Measurements from ENCODE around the gene TBC1D9.

The TBC1D9 gene

DNA sequence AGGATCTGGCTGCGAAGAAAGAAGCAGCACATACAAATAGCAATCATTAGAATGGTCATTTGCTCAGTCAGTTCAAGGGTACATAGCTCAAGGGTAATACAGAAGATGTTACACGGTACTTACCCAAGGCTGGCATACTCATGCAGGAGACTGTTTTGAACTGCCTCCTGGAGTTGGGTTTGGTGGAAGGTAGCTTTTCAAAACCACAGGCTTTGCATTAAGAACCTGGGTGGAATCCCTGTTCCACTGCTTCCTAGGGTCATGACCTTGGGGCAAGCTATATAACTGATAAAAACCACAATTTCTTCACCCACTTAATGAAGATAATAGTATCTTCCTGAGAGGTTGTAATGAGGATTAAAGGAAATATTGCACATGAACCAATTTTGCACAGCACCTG lies 36.5 kb downstream of the TBC1D9 start:
- DNase-seq: no peak

DNA sequence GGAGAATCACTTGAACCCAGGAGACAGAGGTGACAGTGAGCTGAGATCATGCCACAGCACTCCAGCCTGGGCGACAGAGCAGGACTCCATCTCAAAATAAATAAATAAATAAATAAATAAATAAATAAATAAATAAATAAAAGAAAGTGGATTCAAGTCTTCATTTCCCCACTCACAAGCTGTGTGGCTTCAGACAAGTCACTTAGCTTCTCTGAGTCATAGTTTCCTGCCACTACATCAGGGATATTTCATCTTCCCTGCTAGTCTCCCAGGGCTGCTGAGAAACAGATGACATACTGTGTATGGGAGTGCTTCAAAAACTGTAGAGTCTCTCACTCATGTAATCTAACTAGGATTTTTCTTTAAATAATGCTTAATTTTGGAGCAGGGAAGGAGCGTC lies 37.2 kb downstream of the TBC1D9 start:
- DNase-seq: no peak

DNA sequence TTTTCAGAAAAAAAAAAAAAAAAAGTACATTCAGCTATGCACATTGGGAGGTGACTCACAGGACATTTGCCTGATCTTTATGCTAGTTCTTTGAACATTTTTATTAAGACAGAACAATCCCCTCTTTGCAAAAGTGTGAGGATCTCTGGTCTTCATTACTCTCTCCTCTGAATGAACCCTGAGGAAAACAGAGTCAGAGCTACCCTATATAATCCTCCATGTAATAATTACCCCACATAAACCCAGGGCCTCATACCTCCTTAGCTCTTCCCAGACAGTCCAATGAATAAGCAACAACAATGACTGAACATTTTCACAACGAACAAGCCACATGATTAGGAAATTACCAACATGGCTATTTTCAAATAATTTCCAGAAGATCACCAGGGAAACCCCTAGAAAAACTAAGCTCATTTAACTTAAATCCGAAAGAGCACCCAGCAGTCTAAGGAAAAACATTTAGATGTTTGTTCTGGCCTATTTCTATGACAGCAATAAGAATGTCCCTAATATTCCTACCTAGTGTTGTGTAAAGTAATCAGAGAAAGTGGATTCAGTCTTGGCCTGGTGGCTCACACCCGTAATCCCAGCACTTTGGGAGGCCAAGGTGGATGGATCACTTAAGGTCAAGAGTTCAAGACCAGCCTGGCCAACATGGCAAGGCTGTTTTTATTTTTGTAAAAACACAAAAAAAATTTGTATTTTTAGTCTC lies 37.8 kb downstream of the TBC1D9 start:
- DNase-seq: no peak

DNA sequence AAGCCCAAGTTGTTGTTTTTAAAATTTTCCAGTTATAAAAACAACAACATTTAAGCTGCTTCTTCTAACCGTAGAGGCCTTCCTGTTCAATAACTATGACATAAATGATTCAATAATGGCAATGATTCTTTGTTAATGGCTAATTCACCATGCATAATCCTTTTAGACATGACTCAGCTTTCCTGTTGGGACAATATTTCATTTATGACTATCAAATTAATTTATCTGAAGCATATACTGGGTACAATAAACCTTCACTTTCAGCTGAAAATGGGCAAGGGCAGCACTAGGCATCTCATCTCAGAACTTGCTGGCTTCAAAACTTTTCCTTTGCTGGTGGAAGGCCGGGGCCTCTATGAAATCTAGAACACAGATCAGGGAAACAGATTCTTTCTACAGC lies 38.9 kb downstream of the TBC1D9 start:
- no peak for DNase-seq

DNA sequence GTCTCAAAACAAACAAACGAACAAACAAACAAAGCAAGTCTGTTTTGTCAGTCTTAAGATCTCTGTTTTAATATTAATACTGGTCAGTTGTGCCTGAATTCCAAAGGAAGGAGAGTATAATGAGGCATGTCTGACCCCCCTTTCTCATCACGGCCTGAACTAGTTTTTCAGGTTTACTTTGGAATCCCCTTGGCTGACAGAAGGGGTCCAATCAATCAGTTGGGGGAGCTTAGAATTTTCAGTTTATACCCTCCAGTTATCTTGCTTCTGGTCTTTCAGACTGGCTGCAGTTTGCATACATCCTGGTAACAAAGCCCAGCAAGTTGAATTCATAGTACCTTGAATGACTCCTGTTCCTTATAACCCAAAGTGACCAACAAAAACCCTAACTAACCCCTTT lies 41.1 kb downstream of the TBC1D9 start:
- no peak for DNase-seq

DNA sequence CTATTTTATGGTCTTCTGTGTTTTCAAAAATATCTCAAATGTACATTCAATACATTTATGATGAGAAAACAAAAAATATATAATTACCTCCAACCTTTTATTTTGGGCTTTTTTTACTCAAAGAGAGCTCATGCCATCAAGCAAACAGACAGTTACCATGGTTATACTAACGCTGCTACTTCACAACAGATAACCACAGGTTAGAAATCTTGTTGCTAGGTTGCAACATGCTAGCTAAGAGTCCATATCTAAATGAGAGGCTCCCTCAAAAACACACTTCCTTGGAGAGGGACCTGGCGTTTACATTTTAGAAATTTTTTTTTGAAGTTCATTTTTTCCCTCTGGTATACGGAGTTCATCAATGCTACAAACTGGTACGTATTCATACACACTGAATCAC lies 44.3 kb downstream of the TBC1D9 start:
- DNase-seq: no peak

DNA sequence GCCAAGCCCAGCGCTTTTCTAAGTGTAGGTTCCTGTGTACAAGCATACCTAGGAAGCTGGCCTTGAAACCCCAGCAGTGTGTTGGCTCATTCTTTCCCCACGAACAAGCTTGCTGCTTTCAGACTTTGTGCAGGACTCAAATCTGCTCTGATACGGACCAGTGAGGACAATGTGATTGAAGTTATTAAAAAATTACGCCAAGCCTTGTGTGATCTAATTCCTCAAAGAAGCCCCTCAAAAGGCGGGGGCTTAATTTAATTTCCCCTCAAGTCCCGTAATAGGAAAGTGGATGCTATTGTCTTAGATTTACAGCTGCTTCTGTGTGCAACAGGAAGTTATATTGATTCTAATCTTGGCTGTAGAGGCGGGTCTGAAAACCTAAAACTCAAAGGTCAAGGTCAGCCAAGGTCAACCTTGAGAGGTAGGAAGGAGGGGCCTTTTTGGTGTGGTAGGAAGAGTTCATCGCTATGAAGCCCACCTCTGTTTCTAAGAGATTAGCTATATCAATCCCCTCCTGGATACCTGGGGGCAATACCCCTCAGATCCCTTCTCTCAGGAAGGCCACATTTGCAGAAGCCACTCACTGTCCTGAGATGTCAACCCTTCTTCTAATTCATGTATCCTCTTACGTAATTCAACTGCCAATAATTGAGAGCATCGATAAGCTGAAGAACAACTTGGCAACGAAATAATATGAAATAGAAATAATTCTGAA lies 45.1 kb downstream of the TBC1D9 start:
- DNase-seq: no peak

DNA sequence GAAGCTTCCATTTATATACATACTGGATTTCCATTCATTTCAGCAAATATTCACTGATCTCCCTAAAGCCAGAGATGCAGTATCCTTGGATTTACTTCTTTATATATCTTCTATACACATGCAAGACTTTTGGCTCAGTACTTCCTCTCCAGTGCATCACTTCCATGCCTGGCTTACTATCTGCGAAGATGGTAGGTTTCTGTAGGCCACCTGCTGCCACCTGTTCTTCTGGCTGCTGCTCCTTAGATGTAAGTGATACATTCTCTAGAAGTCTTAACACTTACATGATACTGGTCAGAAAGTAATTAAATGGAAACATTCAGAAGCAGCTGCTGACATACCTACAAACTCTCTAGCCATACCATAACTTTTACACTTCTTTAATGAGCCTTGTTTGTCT lies 48.9 kb downstream of the TBC1D9 start:
- DNase-seq: no peak

DNA sequence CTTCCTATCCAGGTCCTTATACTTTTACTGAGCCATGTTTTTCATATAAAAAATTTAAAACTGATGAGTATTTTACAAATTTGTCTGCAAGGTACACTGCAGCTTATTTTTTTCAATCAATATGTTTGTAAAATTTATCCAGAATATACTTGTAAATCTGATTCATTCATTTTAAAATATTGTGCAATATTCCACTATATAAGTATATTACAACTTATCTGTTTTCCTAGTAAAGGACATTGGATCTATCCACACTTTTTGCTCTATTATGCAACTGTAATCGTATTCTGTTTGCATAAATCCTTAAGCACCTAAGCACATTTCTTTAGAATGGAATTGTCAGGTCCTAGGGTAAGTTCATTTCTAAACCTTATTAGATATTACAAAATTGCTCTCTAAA lies 49.5 kb downstream of the TBC1D9 start:
- no peak for DNase-seq

DNA sequence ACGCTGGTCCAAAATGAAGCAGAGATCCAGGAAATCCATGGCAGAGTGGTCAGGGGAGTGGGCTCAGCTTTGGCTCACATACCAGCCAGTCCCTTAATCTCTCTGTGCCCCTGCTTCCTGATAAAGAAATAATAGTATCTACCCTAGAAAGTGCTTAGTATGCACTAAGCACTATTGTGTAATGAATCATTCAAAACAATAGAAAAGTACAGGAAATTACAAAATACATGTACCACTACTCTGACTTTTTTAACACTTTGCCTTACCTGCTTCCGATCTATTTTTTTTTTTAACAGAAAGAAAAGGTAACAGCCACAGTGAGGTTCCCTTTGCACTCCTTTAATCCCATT lies 49.9 kb downstream of the TBC1D9 start:
- no peak for DNase-seq

DNA sequence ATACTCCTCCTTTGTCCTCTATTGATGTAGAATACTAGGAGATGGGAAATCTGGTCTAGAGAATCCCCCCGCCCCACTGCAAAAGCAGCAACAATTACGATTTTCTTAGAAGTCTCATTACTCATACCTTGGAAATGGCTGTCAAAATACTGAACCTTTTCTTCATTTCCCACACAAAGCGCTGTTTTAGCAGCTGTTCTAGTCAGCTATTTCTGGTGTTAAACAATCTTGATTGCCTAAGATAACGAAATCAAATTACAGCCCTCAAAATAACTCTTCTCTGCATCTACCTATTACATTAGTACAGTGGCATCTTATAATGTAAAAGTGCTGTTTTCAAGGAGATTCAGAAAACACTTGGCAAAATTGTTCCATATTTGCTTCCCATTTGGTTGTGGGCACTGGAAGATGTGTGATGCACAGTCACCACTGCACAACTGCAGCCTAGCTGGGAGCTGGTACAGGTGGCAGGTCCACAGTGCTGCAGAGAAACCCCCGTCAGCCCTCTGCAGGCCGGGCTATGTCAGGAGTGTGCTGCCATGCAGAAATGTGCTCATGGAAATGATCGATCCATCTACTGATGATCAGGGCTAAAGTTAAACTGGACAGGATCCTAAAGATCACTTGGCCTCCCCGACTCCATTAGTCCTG lies 50.4 kb downstream of the TBC1D9 start:
- no peak for DNase-seq

DNA sequence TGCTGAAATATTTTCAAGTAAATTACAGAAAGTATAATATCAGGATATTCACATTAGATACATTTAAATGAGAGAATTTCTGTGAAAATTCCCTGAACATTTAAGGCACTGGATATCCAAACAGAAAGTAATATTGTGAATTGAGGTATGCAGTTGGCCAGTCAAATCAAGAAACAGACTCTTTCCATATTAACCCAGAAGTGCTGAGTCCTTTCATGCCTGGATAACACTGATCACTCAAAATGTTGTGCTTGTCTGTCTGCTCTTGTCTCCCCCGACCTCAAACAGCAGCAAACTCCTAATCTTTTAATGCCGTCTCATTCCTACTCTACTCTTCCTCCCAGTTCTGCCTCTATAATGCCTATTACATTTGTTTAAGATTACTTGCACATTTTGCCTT lies 51.2 kb downstream of the TBC1D9 start:
- DNase-seq: no peak

DNA sequence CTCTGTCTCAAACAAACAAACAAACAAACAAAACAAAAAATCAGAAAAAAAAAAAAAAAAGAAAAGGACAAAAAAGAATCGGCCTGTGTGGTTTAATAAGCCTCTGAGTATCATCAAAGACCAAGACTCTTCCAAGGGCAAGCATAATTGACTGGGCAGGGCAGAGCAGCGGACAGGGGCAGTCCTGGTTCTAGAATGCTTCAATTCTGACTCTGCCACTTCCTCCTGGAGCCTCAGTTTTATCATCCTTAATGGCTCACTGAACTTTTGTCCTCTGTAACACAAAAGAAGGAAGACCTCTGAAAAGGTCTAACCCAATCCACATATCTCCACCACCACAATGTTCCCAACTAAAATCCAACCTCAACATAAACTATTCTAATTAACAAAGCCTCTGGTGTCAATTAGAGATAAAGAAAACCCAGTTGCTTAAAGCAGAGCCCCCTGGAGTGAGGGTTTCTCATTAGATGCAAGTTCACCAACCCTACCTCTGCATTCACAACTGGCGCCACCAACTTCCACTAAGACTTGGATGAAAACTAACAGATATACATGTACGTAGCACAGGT lies 51.7 kb downstream of the TBC1D9 start:
- DNase-seq: no peak

DNA sequence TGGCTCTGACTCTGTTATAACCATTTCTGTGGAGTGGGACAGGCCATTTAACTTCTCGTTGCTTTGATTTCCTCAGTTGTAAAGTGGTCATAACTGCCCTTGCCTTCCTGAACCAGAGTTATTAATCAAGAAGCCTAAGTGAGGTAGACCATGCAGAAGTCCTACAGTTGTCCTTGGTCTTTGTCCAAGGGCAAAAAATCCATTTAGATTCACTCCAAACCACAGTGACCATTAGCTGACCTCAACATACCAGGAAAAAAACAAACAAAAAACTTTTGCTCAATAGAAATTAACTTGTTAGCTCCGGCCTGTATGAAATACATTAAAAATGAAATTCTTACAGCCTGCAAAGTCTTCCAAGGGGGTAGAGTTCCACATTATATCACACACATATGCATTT lies 52.7 kb downstream of the TBC1D9 start:
- no peak for DNase-seq

DNA sequence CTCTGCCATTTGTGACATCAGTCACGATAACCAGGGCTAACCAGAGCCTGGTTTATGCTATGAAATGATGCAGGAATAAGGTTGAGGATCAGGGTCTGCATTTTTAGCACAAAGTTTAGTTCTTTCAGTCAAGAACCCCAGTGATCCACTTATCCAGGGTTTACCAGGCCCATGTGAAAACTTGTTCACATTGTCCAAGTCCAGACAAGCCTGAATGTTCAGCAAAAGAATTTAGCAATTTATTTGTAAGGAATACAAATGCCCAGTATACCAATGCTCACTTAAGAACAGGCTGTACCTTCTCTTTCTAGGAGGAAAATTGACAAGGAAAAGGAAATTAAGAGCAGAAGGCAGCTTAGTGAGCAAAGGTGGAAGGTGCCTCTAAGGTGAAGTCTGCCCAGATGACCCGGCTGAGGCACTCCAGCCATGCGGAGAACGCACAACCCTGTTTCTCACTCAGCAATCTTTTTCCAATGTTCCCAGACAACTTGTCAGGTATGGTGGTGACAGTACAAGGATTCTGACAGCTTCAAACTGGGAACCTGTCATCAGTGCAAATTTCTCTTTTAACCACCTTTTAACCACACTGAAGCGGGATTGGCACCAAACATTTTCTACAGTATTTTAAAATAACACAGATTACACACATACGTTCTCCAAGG lies 54.0 kb downstream of the TBC1D9 start:
- no peak for DNase-seq

DNA sequence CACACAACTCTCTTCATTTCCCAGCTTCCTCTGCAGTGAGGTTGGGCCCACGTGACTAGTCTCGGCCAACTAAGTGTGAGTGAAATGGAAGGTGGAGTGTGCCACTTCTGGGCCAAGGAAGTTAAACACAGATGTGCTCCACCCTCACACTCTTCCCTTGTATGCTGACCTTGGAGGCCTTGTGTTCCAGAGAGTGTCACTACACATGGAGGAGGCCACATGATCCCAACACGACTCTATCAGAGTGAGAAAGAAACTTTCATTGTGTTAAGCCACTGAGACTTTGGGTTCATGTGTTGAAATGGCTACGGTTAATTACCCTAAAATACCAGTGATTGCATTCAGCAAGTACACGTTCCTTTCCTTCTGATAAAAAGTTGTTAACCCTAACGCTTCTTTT lies 55.1 kb downstream of the TBC1D9 start:
- no peak for DNase-seq

DNA sequence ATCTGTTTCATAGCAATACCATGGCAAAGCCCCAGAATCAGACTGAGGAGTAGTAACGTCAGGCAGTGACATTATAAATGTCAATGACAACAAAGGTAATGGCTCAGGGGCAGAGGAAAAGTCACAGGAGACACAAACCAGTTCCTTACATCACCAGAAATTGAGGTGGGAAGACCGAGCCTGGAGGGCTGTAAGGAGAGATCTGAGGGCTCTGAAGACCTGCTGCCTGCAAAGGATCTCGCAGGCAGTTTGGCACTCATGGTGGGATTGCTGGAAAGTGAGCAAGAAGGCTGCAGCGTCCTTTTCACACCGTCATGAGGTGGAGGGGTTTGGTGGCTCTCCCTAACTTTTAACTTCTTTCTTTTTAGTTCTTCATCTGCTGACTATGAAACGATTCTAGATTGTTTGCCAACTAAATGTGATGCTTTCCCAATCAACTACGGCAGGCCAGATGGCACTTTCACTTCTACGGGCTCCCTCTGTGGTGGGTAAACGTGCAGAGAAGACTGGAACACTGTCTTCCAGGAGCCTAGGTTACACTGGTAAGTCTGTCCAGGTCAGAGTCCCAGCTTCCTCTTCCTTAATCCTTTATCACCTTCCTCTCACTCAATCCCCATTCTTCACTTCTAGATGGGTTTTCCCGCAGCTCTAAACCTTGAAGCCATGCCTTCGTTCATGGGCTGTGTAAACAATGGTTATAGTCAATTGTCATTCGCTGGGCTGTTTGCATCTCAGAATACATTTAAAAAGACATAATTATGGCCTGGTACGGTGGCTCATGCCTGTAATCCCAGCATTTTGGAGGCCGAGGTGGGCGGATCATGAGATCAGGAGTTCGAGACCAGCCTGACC lies 58.2 kb downstream of the TBC1D9 start:
- DNase-seq: no peak

DNA sequence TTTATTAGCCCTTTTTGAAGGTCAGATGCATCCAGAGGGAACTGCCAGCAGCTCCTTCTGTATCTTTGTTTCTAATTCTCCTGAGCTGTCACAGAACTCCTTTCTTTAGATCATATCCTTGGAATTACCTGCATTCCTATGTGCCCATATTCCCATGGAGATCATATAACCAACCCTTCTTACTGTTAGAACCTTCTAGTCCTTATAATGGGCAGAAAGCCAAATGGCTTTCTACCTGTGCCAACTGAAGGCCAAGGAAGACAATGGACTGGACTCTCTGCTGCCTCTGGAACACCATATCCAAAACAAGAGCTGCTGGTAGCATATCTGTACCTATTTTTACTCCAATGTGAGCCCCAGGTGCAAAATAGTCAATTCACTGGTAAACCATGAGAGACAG lies 60.7 kb downstream of the TBC1D9 start:
- DNase-seq: no peak

DNA sequence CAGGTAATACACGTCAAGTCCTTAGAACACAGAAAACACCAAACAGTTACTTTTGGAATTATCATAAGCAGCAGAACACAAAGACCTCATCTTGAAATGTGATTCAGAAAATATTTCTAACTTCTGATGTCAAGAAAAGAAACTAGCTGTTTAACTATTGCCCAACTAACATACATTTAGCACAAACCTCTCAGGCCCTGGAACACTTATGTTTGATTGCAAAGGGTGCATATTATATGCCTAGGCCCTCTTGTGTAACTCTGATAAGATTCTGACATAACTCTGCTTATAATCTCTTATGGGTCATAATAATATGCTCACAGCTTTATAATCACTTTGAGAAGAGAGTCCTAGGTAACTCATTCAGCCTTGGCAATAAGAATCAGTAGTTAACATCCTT lies 62.6 kb downstream of the TBC1D9 start:
- no peak for DNase-seq

DNA sequence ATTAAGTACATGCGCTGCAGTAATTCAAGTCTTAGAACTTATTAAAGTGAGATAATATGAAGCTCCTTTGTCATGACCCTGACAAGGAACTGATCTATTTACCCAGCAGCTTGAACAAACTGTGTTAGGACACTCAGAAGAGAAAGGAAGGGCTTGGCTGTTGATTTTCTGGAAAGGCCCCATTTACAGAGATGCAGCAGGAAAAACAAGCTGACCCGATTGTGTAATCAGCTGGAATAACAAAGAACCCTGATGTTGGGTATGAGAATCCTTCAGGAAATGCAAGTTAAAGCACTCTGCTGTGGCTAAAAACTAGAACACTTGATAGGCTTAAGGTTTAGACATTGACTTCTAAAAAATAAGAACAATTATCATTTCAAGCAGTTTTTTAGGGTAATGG lies 64.8 kb downstream of the TBC1D9 start:
- no peak for DNase-seq

DNA sequence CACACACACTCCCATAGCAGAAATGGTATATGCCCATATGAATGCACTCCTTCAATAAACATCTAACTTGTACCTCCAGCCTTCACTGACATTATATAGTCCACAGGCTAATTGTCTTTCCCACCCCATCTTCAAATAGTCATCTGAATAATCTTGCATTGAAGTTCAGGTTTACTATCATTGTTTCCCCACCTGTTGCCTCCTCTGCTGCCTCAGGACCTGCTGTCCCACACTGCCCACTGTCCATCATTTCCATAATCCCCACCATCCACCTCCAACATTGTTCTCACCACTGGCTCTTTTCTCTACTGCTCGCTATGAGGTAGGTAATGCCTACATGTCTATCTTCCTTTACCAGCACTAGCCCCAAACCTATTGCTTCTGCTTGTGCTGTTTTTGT lies 66.1 kb downstream of the TBC1D9 start:
- no peak for DNase-seq

DNA sequence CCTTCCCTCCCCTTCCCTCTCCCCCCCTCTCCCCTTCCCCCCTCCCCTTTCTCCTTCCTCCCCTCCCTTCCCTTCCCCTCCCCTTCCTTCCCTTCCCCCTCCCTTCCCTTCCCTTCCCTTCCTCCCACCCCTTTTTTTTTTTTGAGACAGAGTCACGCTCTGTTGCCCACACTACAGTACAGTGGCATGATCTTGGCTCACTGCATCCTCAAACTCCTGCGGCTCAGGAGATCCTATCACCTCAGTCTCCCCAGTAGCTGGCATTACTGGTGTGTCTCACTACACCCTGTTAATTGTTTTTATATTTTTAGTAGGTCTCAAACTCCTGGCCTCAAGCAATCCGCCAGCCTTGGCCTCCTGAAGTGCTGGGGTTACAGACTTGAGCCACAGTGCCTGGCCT lies 66.6 kb downstream of the TBC1D9 start:
- no peak for DNase-seq
